Central memory CD4-positive, alpha-beta T cell (primary cell): Measurements from ENCODE around the gene COASY.
"Not testable (repeated sequence)": the region's sequence is repeated elsewhere in the genome, so short reads cannot be mapped to it uniquely, and the experiment has no call there.

ENCODE experiments used
- DNase-seq: peaks from one replicate; pipeline ENCODE4 v3.0.0; 2022

Gene COASY

DNA sequence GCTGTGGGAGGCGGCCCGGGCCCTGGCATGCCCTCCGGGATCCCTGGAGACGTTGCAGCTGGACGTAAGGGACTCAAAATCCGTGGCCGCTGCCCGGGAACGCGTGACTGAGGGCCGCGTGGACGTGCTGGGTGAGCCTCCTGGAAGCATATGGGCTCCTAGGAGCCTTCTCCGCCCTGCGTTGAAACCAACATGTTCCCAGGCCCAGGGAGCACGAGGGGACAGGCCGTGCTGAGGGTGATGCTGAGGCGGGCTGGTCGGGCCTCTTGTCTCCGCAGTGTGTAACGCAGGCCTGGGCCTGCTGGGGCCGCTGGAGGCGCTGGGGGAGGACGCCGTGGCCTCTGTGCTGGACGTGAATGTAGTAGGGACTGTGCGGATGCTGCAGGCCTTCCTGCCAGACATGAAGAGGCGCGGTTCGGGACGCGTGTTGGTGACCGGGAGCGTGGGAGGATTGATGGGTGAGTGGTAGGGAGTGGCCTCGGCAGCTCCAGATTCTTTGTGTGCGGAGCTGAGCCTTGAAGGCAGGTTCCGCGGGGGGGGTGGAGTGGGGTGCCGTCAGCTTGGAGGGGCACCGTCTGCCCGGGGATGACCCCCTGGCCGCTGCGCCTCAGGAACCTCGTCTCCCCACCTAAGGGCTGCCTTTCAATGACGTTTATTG lies 8.7 kb upstream of the COASY start:
- DNase-seq: no peak

DNA sequence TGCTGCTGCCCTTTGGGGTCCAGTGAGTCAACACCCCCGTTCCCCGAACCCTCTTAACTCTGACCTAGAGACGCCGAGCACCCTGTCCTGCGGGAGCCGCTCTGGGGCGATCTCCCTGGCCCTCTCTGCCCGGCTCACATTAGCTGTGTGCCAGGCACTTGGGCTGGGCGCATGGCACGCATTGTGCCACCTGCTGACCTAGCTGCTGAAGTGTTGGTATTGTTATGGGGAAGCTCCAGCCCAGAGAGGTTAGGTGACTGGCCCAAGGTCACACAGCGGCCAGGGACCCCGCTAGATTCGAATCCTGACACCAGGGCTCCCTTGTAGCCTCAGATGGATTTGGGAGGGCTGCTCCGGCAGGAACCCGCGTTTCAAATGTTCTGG lies 8.1 kb upstream of the COASY start:
- no peak for DNase-seq

DNA sequence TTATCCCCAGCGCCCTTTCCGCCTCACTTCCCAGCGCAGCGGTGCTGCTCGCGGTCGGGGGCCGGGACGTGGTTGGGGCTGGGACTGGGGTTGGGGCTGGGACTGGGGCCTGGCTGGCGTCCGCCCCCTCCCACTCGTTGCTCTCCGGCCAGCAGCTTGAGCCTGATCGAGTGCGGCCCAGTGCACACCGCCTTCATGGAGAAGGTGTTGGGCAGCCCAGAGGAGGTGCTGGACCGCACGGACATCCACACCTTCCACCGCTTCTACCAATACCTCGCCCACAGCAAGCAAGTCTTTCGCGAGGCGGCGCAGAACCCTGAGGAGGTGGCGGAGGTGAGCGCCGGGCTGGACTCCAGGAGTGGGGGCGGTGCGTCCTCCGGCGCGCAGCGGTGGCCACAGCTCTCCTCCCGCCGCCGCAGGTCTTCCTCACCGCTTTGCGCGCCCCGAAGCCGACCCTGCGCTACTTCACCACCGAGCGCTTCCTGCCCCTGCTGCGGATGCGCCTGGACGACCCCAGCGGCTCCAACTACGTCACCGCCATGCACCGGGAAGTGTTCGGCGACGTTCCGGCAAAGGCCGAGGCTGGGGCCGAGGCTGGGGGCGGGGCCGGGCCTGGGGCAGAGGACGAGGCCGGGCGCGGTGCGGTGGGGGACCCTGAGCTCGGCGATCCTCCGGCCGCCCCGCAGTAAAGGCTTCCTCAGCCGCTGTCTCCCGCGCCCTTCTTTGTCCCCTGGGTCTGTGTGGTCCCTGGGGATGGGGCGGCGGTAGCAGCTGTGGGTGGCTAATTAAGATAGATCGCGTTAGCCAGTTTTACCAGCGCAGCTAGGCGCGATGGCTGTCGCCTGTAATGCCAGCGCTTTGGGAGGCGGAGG lies 7.5 kb upstream of the COASY start:
- peak; percentile 72 for DNase-seq

DNA sequence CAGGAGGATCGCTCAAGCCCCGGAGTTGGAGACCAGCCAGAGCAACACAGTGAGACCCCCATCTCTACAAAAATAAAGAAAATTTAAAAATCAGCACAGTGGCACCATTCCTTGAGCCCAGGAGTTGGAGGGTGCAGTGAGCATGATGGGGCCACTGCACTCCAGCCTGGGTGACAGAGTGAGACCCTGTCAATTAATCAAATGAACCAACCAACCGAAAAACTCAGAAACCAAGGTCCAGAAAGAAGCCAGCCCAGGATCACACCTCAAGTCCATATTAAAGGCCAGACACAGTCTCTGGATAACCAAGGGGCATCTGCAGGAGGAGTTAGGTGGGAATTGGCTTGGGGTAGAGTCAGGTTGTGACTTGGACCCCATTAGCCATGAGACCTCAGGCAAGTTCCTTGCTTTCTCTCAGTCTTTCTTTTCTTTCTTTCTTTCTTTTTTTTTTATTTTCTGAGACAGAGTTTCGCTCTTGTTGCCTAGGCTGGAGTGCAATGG lies 6.8 kb upstream of the COASY start:
- DNase-seq: no peak

DNA sequence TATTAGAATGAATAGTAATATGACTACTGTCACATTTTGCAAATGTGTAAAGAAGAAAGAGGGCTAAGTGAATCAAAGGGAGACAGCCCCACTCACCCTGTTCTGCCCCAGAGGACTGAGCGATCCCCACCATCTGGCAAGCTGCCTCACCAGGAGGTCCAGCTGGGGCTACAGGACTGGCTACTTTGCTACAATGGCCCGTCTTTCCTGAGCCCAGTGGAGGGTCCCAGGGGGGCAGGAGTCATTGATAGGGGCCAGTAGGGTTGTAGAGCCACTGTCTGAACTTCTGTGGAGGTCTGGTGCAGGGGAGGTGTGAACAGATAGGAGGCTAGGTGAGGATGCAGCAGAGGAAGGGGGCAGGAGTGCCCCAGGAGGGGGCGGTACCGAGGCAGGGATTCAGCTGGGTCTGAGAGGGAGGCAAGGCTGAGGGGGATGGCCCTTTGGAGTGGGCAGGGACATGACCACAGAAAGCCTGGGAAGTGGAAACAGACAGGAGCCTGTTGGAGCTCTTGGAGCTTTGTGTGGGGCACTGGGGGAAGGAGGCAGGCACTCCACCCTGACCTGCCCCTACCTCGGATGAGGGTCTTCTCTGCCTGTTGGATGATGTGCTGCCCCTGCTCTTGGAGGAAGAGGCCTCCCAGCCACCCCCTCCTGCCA lies 5.9 kb upstream of the COASY start:
- DNase-seq: not testable (repeated sequence)

DNA sequence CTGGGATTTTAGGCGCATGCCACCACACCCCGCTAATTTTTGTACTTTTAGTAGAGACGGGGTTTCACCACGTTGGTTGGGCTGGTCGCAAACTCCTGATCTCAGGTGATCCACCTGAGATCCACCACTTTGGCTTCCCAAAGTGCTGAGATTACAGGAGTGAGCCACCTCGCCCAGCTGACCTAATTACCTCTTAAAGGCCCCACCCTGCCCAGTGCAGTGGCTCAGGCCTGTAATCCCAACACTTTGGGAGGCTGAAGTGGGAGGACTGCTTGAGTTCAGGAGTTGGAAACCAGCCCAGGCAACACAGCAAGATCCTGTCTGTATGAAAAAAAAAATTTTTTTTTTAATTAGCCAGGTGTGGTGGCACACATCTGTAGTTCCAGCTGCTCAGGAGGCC lies 2.9 kb upstream of the COASY start:
- DNase-seq: no peak

DNA sequence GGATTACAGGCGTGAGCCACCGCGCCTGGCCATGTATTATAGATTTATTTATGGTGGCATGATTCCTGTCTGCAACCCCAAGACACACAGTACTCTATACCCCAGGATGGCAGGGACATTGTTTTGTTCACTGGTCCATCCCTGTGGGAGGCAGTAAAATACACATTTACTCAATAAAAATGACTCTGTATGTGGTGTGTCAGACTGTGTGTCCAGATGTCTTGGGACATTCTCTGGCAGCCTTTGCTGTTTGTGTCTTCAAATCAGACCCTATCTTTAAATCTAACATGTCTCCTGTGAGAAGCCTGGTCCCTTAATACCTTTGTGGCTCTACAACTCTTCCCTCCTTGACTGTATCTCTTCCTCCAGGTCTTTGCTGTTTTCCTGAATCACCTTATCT lies 1.7 kb upstream of the COASY start:
- DNase-seq: no peak

DNA sequence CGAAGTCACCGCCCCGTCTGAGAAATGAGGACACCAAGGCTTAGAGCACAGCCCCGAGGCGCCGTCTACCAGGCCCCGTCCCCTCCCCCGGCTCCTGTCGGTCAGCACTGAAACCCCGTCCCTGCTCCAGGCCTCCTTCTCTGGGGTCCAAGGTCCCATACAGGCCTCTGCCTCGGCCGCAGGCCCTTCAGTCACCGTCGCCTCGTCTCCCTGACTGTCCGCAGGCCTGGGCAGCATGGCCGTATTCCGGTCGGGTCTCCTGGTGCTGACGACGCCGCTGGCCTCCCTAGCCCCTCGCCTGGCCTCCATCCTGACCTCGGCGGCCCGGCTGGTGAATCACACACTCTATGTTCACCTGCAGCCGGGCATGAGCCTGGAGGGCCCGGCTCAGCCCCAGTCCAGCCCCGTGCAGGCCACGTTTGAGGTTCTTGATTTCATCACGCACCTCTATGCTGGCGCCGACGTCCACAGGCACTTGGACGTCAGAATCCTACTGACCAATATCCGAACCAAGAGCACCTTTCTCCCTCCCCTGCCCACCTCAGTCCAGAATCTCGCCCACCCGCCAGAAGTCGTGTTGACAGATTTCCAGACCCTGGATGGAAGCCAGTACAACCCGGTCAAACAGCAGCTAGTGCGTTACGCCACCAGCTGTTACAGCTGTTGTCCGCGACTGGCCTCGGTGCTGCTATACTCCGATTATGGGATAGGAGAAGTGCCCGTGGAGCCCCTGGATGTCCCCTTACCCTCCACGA lies 617 bp downstream of the COASY start:
- DNase-seq: no peak

DNA sequence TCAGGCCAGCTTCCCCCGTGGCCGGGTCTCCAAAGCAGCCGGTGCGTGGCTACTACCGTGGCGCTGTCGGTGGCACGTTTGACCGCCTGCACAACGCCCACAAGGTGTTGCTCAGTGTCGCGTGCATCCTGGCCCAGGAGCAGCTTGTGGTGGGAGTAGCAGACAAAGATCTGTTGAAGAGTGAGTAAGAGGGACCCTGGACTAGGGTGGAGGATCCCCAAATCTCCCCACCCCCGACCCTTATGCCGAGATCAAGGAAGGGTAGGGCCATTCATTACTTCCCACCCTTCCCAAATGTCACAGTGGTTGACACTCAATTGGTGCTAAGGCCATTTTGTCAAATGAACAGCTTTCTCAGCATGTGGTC lies 1.2 kb downstream of the COASY start:
- DNase-seq: no peak

DNA sequence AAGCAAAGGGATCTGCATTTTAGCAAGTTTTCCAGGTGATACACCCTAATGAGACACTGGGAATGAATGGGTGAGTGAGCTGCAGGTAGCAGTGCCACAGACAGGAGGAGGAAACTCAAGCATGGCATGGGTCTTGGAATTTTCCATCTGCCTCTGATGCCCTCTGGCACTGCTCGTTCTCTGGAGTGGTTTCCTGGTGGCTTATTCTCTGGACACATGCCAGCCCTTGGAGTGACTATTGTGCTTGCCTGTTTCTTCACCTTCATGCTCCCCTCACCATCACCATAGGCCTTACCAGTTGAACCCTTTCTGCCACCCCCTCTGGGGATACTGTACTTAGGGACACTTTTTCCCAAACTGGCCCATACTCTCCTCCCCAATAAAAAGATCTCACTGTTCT lies 1.6 kb downstream of the COASY start:
- DNase-seq: no peak

DNA sequence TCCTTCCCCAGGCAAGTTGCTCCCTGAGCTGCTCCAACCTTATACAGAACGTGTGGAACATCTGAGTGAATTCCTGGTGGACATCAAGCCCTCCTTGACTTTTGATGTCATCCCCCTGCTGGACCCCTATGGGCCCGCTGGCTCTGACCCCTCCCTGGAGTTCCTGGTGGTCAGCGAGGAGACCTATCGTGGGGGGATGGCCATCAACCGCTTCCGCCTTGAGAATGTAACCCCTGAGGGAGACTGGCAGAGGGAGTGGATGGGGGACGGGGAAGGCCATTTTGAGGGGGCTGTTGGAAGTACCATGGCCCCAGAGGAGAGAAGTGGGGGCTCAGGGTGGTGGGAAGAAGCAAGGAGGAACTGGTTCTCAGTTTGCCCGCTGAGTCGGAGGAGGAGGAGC lies 2.0 kb downstream of the COASY start:
- DNase-seq: no peak

DNA sequence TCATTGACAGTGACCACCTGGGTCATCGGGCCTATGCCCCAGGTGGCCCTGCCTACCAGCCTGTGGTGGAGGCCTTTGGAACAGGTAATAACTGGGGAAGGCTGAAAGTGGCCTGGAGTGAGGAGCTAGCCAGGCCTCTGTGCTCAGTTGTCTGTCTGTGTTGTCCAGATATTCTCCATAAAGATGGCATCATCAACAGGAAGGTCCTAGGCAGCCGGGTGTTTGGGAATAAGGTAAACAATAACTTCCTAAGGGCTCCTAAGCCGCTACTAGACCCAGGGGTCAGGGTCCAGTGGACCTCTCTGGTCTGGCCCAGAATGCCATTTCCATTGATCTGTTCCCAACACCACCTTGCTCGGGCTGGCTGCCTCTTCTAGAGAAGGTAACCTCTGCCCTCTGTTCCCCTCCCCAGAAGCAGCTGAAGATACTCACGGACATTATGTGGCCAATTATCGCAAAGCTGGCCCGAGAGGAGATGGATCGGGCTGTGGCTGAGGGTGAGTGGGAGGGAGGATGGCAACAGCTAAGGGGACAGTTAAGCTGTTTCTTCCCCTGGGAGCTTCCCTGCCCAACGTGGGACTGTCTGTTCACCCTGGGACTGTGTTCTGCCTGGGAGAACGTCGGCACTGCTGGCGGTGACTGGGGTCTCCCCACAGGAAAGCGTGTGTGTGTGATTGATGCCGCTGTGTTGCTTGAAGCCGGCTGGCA lies 3.0 kb downstream of the COASY start:
- no peak for DNase-seq

DNA sequence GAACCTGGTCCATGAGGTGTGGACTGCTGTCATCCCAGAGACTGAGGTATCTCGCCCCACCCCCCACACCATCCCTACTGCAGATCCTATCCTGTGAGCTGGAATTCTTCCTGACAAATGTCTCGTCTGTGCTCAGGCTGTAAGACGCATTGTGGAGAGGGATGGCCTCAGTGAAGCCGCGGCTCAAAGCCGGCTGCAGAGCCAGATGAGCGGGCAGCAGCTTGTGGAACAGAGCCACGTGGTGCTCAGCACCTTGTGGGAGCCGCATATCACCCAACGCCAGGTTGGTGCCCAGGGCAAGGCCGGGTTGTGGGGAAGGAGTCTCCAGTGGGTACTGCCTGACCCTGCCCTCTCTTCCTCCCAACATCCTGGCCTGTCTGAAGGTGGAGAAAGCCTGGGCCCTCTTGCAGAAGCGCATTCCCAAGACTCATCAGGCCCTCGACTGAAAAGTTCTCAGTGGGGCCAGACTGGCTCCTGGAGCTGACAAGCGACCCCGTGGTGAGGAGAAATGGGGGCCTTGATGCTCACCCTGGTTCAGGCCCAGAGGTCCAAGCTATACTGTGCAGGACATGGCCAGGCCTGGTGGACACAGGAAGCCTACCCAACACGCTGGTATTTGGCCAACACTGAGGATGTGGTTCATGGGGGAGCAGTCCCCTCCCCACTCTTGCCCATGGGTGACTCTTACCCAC lies 3.7 kb downstream of the COASY start:
- no peak for DNase-seq

DNA sequence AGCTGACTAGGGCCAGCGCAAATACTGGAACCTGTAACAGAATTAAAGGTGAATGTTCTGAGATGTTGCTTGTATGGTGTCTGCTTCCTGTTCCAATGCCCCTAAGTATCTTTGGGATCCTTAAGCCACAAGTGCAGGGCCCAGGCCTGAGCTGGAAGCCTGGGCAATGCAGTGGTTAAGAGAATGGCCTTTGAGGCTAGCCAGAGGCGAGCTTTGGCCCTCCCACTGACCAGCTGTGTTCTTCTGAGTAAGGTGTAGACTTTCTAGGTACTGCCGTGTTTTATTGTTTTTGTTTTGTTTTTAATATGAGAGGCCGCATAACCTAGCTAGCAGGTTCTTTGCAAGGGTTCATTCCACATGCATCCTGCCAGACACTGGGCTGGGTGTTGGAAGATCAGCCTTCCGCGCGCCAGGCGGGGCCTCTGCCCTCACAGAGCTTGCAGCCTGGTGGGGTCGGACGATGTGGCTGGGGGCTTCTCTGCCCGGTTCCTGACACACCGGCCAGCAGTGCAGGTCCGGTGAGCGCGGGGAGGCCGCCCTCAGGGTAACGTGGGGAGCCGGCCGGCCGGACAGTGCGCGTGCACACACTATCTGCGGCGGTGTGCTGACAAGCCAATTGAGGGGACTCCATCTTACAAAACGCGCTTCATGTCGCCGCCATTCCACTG lies 4.4 kb downstream of the COASY start:
- DNase-seq: no peak

DNA sequence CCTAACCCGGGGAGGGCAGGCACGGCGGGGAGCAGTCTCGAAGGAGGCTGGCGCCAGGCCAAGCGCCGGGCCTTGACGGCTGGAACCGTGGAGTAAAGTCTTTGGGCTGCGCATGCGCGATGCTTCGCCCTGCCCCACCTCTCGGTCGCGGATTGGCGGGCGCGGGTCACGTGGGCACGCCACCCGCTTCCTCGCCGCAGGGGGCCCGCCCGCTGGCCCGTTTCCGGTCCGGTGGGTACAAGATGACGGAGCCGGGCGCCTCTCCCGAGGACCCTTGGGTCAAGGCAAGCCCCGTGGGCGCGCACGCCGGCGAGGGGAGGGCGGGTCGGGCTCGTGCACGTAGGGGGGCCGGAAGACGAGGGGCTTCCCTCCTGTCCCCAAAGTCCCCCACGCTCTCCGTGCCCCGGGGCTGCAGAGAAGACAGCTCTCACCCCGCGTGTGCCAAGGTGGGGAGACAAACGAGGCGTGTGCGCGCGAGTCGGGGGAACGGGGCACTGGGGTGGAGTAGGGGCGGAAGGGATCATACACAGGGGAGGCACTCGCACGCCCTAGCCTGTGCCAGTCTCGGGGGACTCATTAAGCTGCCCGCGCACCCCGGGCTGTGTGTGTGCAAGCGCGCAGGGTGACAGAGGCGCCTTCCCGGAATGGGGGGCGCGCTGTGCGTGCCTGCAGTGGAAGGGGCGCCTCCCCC lies 5.1 kb downstream of the COASY start, which contains the start of gene MLX:
Gene MLX (plus strand): TSS at position 218 of the 691 bp plus-strand sequence. CDS start 25 bp downstream, at position 243.
- DNase-seq: peak; percentile 89

DNA sequence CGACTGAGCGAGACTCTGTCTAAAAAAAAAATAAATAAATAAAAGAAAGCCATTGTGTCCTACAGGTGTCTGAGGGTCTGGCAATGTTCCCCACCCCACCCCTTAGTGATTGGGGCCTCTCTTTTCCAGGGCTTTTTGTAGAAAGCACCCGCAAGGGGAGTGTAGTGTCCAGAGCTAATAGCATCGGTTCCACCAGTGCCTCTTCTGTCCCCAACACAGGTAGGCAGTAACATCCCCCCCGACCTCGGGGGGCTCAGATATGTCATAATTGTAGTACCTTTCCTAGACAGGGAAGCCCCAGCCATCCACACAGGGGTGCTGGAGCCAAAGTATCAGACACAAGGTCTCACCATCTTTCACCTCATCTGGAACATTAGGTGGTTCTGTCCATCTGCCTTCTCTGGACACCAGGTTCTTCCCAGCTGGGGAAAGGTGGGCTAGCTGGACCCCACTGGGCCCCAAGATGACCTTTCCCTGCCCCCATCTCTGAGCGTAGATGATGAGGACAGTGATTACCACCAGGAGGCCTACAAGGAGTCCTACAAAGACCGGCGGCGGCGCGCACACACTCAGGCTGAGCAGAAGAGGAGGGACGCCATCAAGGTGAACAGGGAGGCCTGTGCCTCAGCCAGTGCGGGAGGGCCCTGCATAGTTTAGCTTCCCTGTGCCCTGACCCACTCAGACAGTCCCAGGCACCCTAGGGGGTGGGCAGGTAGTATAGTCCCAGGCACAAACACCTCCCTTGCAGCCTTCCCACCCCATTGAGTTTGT lies 6.6 kb downstream of the COASY start:
- DNase-seq: no peak

DNA sequence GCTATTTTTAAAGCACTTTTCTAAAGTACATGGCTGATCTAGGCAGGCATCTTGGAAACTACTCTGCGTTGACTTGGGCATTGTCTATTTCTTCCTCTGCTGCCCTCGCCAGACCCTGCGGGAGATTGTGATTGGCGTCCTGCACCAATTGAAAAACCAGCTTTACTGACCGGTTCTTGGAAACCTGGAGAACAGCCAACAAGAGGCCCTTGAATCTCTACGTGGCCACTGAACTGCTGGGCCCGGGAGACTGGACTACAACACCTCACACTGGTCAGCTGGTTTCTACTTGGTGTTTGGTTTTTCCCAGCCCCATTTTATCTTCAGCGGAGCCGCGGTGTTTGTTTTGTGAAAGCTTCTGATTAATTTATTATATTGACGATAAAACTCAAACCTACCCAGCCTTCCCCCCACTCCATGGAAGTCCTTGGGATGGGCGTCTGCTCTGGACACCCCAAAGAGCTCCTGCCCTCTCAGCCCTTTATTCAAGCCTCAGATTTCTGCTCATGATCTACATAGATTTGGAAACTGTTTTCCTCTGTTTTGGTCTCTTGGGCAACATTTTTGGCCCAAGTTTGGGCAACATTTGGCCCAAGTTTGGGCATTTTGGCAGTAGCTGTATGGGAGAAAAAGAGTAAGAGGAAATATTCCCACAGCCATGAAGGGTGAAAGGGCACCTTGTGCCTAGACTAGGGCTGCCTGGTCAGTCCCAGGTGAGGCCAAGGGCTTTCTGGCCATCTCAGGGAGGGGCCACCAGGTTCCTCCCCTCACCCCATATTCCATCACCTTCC lies 9.7 kb downstream of the COASY start:
- no peak for DNase-seq

DNA sequence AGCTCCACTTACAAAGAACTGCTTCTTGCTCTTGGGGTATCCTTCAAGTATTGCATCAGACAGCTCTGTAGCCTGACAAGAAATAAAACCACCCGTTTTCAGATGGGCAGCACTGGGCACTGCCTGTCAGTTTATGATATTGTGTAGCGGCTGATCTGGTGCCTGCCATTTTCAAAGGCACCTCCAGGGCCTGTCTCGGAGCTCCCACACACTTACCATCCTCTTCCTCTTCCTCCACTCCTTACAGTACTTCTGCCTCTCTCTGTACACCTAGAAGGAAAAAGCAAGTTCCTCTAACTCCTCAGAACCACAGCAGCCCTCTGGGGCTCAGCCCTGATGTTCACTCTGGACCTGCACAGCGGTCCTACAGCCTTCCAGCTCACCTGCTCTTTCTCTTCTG lies 11.1 kb downstream of the COASY start:
- DNase-seq: no peak

DNA sequence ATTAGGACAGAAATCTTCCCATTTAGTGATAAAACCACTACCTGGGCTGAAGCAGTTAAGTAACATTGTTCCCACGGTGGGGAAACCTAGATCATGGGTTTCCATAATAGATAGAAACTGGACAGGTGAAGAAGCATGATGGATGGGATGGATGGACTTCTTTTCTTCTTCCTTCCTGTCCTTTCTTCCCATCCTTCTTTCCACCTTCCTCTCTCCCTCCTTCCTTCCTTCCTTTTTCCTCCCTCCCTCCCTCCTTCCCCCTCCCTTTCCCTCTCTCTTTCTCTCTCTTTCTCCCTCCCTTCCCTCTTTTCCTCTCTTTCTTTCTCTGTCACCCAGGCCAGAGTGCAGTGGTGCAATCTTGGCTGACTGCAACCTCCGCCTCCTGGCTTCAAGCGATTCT lies 12.5 kb downstream of the COASY start:
- no peak for DNase-seq
